ENCODE data around the gene PIK3CG.

Gene PIK3CG

DNA sequence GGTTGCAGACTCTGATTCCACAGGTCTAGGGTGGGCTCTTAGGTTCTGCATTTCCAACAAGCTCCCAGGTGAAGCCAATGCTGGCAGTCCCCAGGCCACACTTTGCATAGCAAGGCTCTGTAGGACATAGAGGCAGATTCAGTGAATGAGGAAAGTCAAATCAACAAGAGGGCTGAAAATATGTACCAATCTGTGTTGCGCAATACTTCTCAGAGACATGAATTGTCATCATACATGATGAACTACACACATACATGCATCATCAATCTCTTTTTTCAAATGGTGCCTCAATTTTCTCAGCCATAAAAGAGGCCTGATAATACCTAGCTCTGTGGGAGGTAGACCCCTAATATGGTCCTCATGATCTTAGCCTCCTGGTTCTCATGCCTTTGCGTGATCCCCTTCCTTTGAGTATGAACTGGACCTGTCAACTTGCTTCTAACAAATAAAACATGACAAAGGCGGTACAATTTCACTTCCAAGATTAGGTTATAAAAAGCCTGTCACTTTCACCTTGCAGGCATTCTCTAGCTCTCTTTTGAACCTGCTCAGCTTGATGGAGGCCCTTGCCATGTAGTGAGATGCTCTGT, 49.0 kb downstream of the PIK3CG start:
- Histone ChIP-seq H3K4me3 (ENCODE audit: insufficient read depth in 1 of 2, low read depth in 1 of 2, low read length in 2 of 2) (no peak overlapping the region), H3K14ac (ENCODE audit: low read length in 2 of 2) (no peak overlapping the region), H3K23ac (ENCODE audit: low read length in 2 of 2) (no peak overlapping the region), H3K4ac (ENCODE audit: low read depth in 1 of 2, low read length in 2 of 2) (no peak overlapping the region), H3K27ac (ENCODE audit: low read length, poor library complexity, severe bottlenecking) (no peak overlapping the region), H3K79me1 (replicated peaks; ENCODE audit: low read length, poor library complexity, severe bottlenecking) (no peaks in the 10 kb centered on the region), H2BK12ac (ENCODE audit: low read length in 2 of 2) (no peak overlapping the region), H2AK5ac (ENCODE audit: low read length, severe bottlenecking) (no peak overlapping the region), H3K18ac (ENCODE audit: low read depth in 1 of 2, low read length in 2 of 2) (no peak overlapping the region), H2BK120ac (ENCODE audit: low read depth, low read length) (no peak overlapping the region), H2BK15ac (ENCODE audit: low read depth, poor library complexity, severe bottlenecking) (no peak overlapping the region), H2BK5ac (ENCODE audit: low read depth, low read length, poor library complexity, severe bottlenecking) (no peak overlapping the region), H4K91ac (ENCODE audit: low read length) (no peak overlapping the region), H3K4me1 (ENCODE audit: control insufficient read depth, insufficient read depth, low read depth, low read length) (no peaks in the 10 kb centered on the region), H4K8ac (ENCODE audit: low read length) (no peak overlapping the region), H3K9me3 (ENCODE audit: control insufficient read depth, low read length) (no peaks in the 10 kb centered on the region), H2AFZ (ENCODE audit: low read depth, low read length) (no peak overlapping the region), H3K36me3 (ENCODE audit: control insufficient read depth in 1 of 2, insufficient read depth in 2 of 2, low read depth in 1 of 2, low read length in 2 of 2) (no peaks in the 10 kb centered on the region), H3K9ac (ENCODE audit: low read length) (no peak overlapping the region), H3K4me2 (ENCODE audit: low read length, poor library complexity, severe bottlenecking) (no peak overlapping the region), H3K27me3 (ENCODE audit: control insufficient read depth in 1 of 2, insufficient read depth in 1 of 2, low read length in 2 of 2) (peaks cover 0 to 12% of the 10 kb centered on the region in 2 experiments)
- 96% methylated on average over 2 of the region's 3 CpGs for WGBS
- DNase-seq = no peak

GRCh38 chr7:106915407-106915806, 50.3 kb downstream of the PIK3CG start:
- DNase-seq = no peak
- no peaks in the 10 kb centered on the region for H3K79me1 ChIP-seq (replicated peaks; ENCODE audit: low read length, poor library complexity, severe bottlenecking)
- no peak overlapping the region for H3K4me3 ChIP-seq (ENCODE audit: insufficient read depth in 1 of 2, low read depth in 1 of 2, low read length in 2 of 2)
- H3K9ac ChIP-seq (ENCODE audit: low read length) = no peak overlapping the region
- 92% methylated on average over 1 of the region's 2 CpGs for WGBS
- no peak overlapping the region for H2BK5ac ChIP-seq (ENCODE audit: low read depth, low read length, poor library complexity, severe bottlenecking)
- H3K4ac ChIP-seq (ENCODE audit: low read depth in 1 of 2, low read length in 2 of 2) = no peak overlapping the region
- no peak overlapping the region for H2AK5ac ChIP-seq (ENCODE audit: low read length, severe bottlenecking)
- H3K36me3 ChIP-seq (ENCODE audit: control insufficient read depth in 1 of 2, insufficient read depth in 2 of 2, low read depth in 1 of 2, low read length in 2 of 2) = no peaks in the 10 kb centered on the region
- H2BK120ac ChIP-seq (ENCODE audit: low read depth, low read length) = no peak overlapping the region
- H3K4me1 ChIP-seq (ENCODE audit: control insufficient read depth, insufficient read depth, low read depth, low read length) = no peaks in the 10 kb centered on the region
- no peak overlapping the region for H3K18ac ChIP-seq (ENCODE audit: low read depth in 1 of 2, low read length in 2 of 2)
- no peak overlapping the region for H4K91ac ChIP-seq (ENCODE audit: low read length)
- no peak overlapping the region for H3K14ac ChIP-seq (ENCODE audit: low read length in 2 of 2)
- H4K8ac ChIP-seq (ENCODE audit: low read length) = no peak overlapping the region
- H3K4me2 ChIP-seq (ENCODE audit: low read length, poor library complexity, severe bottlenecking) = no peak overlapping the region
- H3K23ac ChIP-seq (ENCODE audit: low read length in 2 of 2) = no peak overlapping the region
- H2BK12ac ChIP-seq (ENCODE audit: low read length in 2 of 2) = no peak overlapping the region
- peaks cover 0 to 12% of the 10 kb centered on the region in 2 experiments for H3K27me3 ChIP-seq (ENCODE audit: control insufficient read depth in 1 of 2, insufficient read depth in 1 of 2, low read length in 2 of 2)
- H2BK15ac ChIP-seq (ENCODE audit: low read depth, poor library complexity, severe bottlenecking) = no peak overlapping the region
- no peak overlapping the region for H2AFZ ChIP-seq (ENCODE audit: low read depth, low read length)
- no peak overlapping the region for H3K27ac ChIP-seq (ENCODE audit: low read length, poor library complexity, severe bottlenecking)
- H3K9me3 ChIP-seq (ENCODE audit: control insufficient read depth, low read length) = no peaks in the 10 kb centered on the region

DNA sequence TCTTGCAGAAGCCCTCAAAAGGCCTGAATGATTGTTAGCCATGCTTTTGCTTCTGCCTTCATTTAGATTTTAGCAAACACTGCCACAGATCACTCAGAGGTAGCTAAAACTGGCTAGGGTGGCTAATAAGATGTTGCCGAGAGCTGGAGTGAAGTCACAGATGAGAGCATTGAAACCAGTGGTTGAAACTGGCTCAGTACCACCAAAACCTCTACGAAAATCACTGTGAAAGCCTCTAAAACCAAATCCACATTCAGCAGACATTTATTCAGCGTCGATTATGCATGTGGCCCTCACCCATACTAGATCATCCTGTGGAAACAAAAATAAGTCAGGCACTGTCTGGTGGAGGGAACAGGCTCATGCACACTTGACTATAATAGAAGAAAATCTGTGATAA, 50.8 kb downstream of the PIK3CG start:
- Histone ChIP-seq H3K4me3 (ENCODE audit: insufficient read depth in 1 of 2, low read depth in 1 of 2, low read length in 2 of 2) (no peak overlapping the region), H2BK5ac (ENCODE audit: low read depth, low read length, poor library complexity, severe bottlenecking) (no peak overlapping the region), H2AK5ac (ENCODE audit: low read length, severe bottlenecking) (no peak overlapping the region), H3K18ac (ENCODE audit: low read depth in 1 of 2, low read length in 2 of 2) (no peak overlapping the region), H3K4me1 (ENCODE audit: control insufficient read depth, insufficient read depth, low read depth, low read length) (no peaks in the 10 kb centered on the region), H3K14ac (ENCODE audit: low read length in 2 of 2) (no peak overlapping the region), H3K79me1 (replicated peaks; ENCODE audit: low read length, poor library complexity, severe bottlenecking) (no peaks in the 10 kb centered on the region), H2BK120ac (ENCODE audit: low read depth, low read length) (no peak overlapping the region), H3K9me3 (ENCODE audit: control insufficient read depth, low read length) (no peaks in the 10 kb centered on the region), H3K9ac (ENCODE audit: low read length) (no peak overlapping the region), H3K36me3 (ENCODE audit: control insufficient read depth in 1 of 2, insufficient read depth in 2 of 2, low read depth in 1 of 2, low read length in 2 of 2) (no peaks in the 10 kb centered on the region), H3K4me2 (ENCODE audit: low read length, poor library complexity, severe bottlenecking) (no peak overlapping the region), H3K4ac (ENCODE audit: low read depth in 1 of 2, low read length in 2 of 2) (no peak overlapping the region), H4K8ac (ENCODE audit: low read length) (no peak overlapping the region), H2BK15ac (ENCODE audit: low read depth, poor library complexity, severe bottlenecking) (no peak overlapping the region), H2BK12ac (ENCODE audit: low read length in 2 of 2) (no peak overlapping the region), H2AFZ (ENCODE audit: low read depth, low read length) (no peak overlapping the region), H3K27me3 (ENCODE audit: control insufficient read depth in 1 of 2, insufficient read depth in 1 of 2, low read length in 2 of 2) (peaks cover 0 to 12% of the 10 kb centered on the region in 2 experiments), H3K27ac (ENCODE audit: low read length, poor library complexity, severe bottlenecking) (no peak overlapping the region), H3K23ac (ENCODE audit: low read length in 2 of 2) (no peak overlapping the region), H4K91ac (ENCODE audit: low read length) (no peak overlapping the region)
- DNase-seq = no peak
- WGBS = 68% methylated on average over 3 of the region's 4 CpGs

- no peak overlapping the region for H3K18ac ChIP-seq (ENCODE audit: low read depth in 1 of 2, low read length in 2 of 2)
- WGBS = 89% methylated on average over 1 of the region's 1 CpG
- H2BK15ac ChIP-seq (ENCODE audit: low read depth, poor library complexity, severe bottlenecking) = no peak overlapping the region
- H3K27ac ChIP-seq (ENCODE audit: low read length, poor library complexity, severe bottlenecking) = no peak overlapping the region
- H2AFZ ChIP-seq (ENCODE audit: low read depth, low read length) = no peak overlapping the region
- no peak for DNase-seq
- no peak overlapping the region for H2BK12ac ChIP-seq (ENCODE audit: low read length in 2 of 2)
- H2BK120ac ChIP-seq (ENCODE audit: low read depth, low read length) = no peak overlapping the region
- H2AK5ac ChIP-seq (ENCODE audit: low read length, severe bottlenecking) = no peak overlapping the region
- no peaks in the 10 kb centered on the region for H3K79me1 ChIP-seq (replicated peaks; ENCODE audit: low read length, poor library complexity, severe bottlenecking)
- H3K36me3 ChIP-seq (ENCODE audit: control insufficient read depth in 1 of 2, insufficient read depth in 2 of 2, low read depth in 1 of 2, low read length in 2 of 2) = no peaks in the 10 kb centered on the region
- H4K8ac ChIP-seq (ENCODE audit: low read length) = no peak overlapping the region
- no peak overlapping the region for H3K4me2 ChIP-seq (ENCODE audit: low read length, poor library complexity, severe bottlenecking)
- no peak overlapping the region for H3K4me3 ChIP-seq (ENCODE audit: insufficient read depth in 1 of 2, low read depth in 1 of 2, low read length in 2 of 2)
- H3K27me3 ChIP-seq (ENCODE audit: control insufficient read depth in 1 of 2, insufficient read depth in 1 of 2, low read length in 2 of 2) = peaks cover 0 to 10% of the 10 kb centered on the region in 2 experiments
- H3K9ac ChIP-seq (ENCODE audit: low read length) = no peak overlapping the region
- no peak overlapping the region for H3K14ac ChIP-seq (ENCODE audit: low read length in 2 of 2)
- H2BK5ac ChIP-seq (ENCODE audit: low read depth, low read length, poor library complexity, severe bottlenecking) = no peak overlapping the region
- no peak overlapping the region for H3K23ac ChIP-seq (ENCODE audit: low read length in 2 of 2)
- no peak overlapping the region for H4K91ac ChIP-seq (ENCODE audit: low read length)
- H3K4me1 ChIP-seq (ENCODE audit: control insufficient read depth, insufficient read depth, low read depth, low read length) = no peaks in the 10 kb centered on the region
- H3K4ac ChIP-seq (ENCODE audit: low read depth in 1 of 2, low read length in 2 of 2) = no peak overlapping the region
- H3K9me3 ChIP-seq (ENCODE audit: control insufficient read depth, low read length) = no peaks in the 10 kb centered on the region
Measured at GRCh38 chr7:106916679-106917078, 51.6 kb downstream of the PIK3CG start.
